Esophagus squamous epithelium (tissue), 4 donors: ENCODE data around the gene FIBP.

Source experiments
- POLR2A ChIP-seq, 4 donors: fragments of 450-650 bp; IDR thresholded peaks; one replicate each; pipeline ENCODE4 v1.6.1; 2017; ENCODE audit warnings: antibody characterized with exemption in 4 of 4, mild to moderate bottlenecking in 4 of 4, moderate library complexity in 3 of 4
- TF ChIP-seq, protein P1 (sequence below), 6 experiments: fragments of 450-650 bp in 4 of 6; fragments of 200-600 bp in 2 of 6; sonication (generic) in 2 of 6; IDR thresholded peaks; one replicate each; pipeline ENCODE4 v1.5.1; 2016 to 2019; ENCODE audit warnings: antibody characterized with exemption in 6 of 6, mild to moderate bottlenecking in 4 of 6, moderate library complexity in 4 of 6

DNA sequence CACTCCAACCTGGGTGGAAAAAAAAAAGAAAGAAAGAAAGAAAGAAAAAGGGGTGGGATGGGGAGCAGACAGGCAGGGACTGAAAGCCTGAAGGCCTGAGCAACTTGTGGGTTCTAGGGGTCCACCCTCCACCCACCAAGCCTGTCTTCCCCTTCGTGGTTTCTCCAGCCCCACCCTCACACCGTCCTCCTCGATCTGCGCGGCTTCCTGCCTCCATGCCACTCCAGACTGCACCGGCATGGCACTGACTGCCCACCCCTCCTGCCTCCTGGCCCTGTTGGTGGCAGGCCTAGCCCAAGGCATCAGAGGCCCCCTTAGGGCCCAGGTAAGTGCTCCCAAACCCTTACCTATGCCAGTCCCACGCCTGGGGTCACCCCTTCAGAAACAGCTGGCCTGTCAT is 8.7 kb downstream of the FIBP start, which contains the start of gene CTSW:
- TF ChIP-seq, protein P1, sequence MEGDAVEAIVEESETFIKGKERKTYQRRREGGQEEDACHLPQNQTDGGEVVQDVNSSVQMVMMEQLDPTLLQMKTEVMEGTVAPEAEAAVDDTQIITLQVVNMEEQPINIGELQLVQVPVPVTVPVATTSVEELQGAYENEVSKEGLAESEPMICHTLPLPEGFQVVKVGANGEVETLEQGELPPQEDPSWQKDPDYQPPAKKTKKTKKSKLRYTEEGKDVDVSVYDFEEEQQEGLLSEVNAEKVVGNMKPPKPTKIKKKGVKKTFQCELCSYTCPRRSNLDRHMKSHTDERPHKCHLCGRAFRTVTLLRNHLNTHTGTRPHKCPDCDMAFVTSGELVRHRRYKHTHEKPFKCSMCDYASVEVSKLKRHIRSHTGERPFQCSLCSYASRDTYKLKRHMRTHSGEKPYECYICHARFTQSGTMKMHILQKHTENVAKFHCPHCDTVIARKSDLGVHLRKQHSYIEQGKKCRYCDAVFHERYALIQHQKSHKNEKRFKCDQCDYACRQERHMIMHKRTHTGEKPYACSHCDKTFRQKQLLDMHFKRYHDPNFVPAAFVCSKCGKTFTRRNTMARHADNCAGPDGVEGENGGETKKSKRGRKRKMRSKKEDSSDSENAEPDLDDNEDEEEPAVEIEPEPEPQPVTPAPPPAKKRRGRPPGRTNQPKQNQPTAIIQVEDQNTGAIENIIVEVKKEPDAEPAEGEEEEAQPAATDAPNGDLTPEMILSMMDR (IDR thresholded peaks at IDR 0.05): no peak
- no peak for TF ChIP-seq POLR2A (IDR thresholded peaks at IDR 0.05)
